ENCODE measurements around the gene PRKCZ.

Gene PRKCZ

DNA sequence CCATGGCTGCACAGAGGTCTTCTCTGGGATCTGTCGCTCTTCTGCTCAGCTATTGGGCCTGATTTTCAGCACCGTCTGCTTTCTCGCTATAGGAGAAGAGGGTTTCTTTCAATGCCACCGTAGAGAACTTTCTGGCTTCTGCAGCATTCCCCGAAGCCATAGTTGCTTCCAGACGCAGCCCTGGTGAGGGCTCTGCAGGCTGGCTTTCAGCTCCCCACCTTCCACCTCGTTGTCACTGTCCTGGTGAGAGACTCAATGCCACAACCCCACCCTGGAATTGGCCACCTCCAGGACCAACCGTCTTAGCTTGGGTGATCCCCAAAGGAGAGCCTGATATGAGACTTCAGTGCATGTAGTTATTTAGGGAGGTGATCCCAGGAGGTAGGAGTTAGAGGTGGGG lies 12.0 kb upstream of the PRKCZ start:
- H3K4me3 ChIP-seq (replicated peaks; ENCODE audit: insufficient read depth, low read length) = no peak overlapping the region
- no peak for DNase-seq (ENCODE audit: low read depth in 1 of 2, low spot score in 1 of 2)
- H3K27ac ChIP-seq (replicated peaks) = no peak overlapping the region
- H3K27me3 ChIP-seq (ENCODE audit: insufficient read depth, poor library complexity, severe bottlenecking) = peaks cover 2% of the 10 kb centered on the region
- TF ChIP-seq, protein P1, sequence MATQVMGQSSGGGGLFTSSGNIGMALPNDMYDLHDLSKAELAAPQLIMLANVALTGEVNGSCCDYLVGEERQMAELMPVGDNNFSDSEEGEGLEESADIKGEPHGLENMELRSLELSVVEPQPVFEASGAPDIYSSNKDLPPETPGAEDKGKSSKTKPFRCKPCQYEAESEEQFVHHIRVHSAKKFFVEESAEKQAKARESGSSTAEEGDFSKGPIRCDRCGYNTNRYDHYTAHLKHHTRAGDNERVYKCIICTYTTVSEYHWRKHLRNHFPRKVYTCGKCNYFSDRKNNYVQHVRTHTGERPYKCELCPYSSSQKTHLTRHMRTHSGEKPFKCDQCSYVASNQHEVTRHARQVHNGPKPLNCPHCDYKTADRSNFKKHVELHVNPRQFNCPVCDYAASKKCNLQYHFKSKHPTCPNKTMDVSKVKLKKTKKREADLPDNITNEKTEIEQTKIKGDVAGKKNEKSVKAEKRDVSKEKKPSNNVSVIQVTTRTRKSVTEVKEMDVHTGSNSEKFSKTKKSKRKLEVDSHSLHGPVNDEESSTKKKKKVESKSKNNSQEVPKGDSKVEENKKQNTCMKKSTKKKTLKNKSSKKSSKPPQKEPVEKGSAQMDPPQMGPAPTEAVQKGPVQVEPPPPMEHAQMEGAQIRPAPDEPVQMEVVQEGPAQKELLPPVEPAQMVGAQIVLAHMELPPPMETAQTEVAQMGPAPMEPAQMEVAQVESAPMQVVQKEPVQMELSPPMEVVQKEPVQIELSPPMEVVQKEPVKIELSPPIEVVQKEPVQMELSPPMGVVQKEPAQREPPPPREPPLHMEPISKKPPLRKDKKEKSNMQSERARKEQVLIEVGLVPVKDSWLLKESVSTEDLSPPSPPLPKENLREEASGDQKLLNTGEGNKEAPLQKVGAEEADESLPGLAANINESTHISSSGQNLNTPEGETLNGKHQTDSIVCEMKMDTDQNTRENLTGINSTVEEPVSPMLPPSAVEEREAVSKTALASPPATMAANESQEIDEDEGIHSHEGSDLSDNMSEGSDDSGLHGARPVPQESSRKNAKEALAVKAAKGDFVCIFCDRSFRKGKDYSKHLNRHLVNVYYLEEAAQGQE (IDR thresholded peaks at IDR 0.05; ENCODE audit: insufficient replicate concordance, low read depth) = no peak
- no peak for TF ChIP-seq SPI1 (IDR thresholded peaks at IDR 0.05; ENCODE audit: borderline replicate concordance, low read depth)
- TF ChIP-seq, protein P2, sequence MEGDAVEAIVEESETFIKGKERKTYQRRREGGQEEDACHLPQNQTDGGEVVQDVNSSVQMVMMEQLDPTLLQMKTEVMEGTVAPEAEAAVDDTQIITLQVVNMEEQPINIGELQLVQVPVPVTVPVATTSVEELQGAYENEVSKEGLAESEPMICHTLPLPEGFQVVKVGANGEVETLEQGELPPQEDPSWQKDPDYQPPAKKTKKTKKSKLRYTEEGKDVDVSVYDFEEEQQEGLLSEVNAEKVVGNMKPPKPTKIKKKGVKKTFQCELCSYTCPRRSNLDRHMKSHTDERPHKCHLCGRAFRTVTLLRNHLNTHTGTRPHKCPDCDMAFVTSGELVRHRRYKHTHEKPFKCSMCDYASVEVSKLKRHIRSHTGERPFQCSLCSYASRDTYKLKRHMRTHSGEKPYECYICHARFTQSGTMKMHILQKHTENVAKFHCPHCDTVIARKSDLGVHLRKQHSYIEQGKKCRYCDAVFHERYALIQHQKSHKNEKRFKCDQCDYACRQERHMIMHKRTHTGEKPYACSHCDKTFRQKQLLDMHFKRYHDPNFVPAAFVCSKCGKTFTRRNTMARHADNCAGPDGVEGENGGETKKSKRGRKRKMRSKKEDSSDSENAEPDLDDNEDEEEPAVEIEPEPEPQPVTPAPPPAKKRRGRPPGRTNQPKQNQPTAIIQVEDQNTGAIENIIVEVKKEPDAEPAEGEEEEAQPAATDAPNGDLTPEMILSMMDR (IDR thresholded peaks at IDR 0.05; ENCODE audit: insufficient read depth, low read length) = no peak
- TF ChIP-seq GABPA (IDR thresholded peaks at IDR 0.05; ENCODE audit: low read depth) = no peak
- no peak for TF ChIP-seq POLR2AphosphoS5 (IDR thresholded peaks at IDR 0.05; ENCODE audit: low read depth)

DNA sequence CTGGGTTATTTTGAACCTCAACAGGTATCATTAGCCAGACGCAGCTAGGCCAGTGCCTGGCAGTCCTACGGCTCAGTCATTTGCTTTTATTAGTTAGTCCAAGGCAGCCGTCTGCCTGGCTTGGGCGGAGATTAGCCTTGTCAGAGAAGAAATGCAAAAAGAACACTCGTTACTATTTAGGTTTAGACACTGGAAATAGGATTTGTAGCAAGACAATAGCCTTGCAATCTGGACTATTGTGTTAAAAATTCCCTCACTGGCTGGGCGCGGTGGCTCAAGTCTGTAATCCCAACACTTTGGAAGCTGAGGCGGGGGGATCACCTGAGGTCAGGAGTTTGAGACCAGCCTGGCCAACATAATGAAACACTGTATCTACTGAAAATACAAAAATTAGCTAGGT lies 11.0 kb upstream of the PRKCZ start:
- H3K4me3 ChIP-seq (replicated peaks; ENCODE audit: insufficient read depth, low read length) = no peak overlapping the region
- TF ChIP-seq, protein P1 (IDR thresholded peaks at IDR 0.05; ENCODE audit: insufficient replicate concordance, low read depth) = no peak
- no peak overlapping the region for H3K27ac ChIP-seq (replicated peaks)
- peaks cover 2% of the 10 kb centered on the region for H3K27me3 ChIP-seq (ENCODE audit: insufficient read depth, poor library complexity, severe bottlenecking)
- DNase-seq (ENCODE audit: low read depth in 1 of 2, low spot score in 1 of 2) = no peak

DNA sequence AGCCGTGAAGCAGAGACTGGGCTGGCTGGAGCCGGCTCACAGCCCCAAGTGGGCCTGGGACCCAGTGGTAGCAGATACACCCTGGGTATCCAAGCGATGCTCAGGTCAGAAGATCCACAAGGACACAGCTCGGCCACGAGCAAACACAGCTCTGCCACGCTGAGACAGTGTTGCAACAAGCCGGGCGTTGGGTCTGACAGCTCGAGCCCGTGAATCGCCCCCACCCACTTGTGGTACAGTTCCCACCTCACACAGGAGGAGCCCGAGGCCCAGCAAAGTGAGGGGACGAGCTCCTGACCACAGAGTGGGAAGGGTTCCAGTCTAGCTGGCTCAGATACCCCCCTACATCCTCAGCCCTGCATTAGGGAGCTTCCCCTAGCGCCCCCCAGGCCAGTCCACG lies 8.9 kb upstream of the PRKCZ start:
- no peak overlapping the region for H3K27ac ChIP-seq (replicated peaks)
- H3K27me3 ChIP-seq (ENCODE audit: insufficient read depth, poor library complexity, severe bottlenecking) = peaks cover 5% of the 10 kb centered on the region
- no peak overlapping the region for H3K4me3 ChIP-seq (replicated peaks; ENCODE audit: insufficient read depth, low read length)
- TF ChIP-seq POLR2AphosphoS5 (IDR thresholded peaks at IDR 0.05; ENCODE audit: low read depth) = no peak
- TF ChIP-seq, protein P1 (IDR thresholded peaks at IDR 0.05; ENCODE audit: insufficient replicate concordance, low read depth) = no peak
- TF ChIP-seq, protein P2 (IDR thresholded peaks at IDR 0.05; ENCODE audit: insufficient read depth, low read length) = no peak
- no peak for TF ChIP-seq SPI1 (IDR thresholded peaks at IDR 0.05; ENCODE audit: borderline replicate concordance, low read depth)
- TF ChIP-seq GABPA (IDR thresholded peaks at IDR 0.05; ENCODE audit: low read depth) = no peak
- no peak for DNase-seq (ENCODE audit: low read depth in 1 of 2, low spot score in 1 of 2)

DNA sequence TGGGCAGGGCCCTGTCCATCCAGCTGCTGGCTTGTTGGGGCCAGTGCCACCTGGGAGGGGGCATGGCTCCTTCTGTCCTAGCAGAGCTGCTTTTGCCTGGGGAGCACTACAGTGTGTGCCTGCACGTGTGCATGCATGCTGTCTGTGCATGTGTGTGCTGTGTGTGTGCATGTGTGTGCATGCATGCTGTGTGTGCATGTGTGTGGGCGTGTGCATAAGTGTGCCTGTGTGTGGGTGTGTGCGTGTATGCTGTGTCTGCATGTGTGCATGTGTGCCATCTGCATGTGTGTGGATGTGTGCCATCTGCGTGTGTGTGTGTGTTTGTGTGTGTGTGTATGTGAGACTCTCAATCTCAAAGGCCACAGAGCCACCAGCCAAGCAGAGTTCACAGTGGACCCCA lies 8.3 kb upstream of the PRKCZ start:
- H3K27ac ChIP-seq (replicated peaks) = no peak overlapping the region
- peaks cover 10% of the 10 kb centered on the region for H3K27me3 ChIP-seq (ENCODE audit: insufficient read depth, poor library complexity, severe bottlenecking)
- TF ChIP-seq SPI1 (IDR thresholded peaks at IDR 0.05; ENCODE audit: borderline replicate concordance, low read depth) (no peak), POLR2AphosphoS5 (IDR thresholded peaks at IDR 0.05; ENCODE audit: low read depth) (no peak)
- TF ChIP-seq, protein P2 (IDR thresholded peaks at IDR 0.05; ENCODE audit: insufficient read depth, low read length) = no peak
- DNase-seq (ENCODE audit: low read depth in 1 of 2, low spot score in 1 of 2) = no peak
- H3K4me3 ChIP-seq (replicated peaks; ENCODE audit: insufficient read depth, low read length) = no peak overlapping the region

All from HL-60 (cell line).